HG03135 (cell line): ENCODE measurements around the gene F8.

Experiments
- ATAC-seq: cut with Tn5 transposase; IDR thresholded peaks from one replicate; pipeline ENCODE4 v1.9.1; 2021; ENCODE audit warnings: mild to moderate bottlenecking, moderate library complexity; ENCODE audit not compliant: unreplicated experiment

Gene F8

GRCh38 chrX:155022585-155022984 is at the start of gene F8:
F8 (minus strand) TSS chrX:155022723; CDS start chrX:155022552, 171 bp downstream.
- no peak for ATAC-seq

DNA sequence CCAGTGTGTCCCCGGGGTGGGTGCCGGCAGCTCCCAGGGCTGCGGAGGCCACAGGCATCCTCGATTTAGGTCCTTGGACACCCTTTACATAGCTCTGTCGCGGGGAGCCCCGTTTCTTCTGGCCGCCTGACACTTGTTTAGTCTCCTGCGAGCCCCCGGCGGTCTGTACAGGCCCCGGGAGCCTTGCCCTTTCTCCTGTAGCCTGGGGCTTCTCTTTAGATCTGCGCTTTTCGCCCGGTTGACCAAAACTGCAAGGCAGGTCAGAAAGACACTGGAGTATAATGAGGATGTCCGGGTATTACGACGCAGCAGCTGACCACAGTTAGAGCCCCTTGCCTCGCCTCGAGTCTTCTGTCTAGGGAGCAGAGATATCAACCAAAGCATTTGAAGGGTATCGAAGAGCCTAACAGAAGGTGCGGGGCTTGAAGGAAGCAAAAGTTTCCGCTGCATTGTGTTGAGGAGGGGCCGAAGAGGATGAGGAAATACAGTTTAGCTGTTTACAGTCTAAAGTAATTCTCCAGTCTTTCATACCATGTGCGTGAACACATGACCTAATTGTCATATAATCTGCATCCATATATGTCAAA is 49.3 kb upstream of the F8 start:
- ATAC-seq = peak; percentile 17

- ATAC-seq = peak; percentile 80
These were observed 48.6 kb upstream of the F8 start, which contains the start of the genes BRCC3, CMC4 and MTCP1 for GRCh38 chrX:155070975-155071693. BRCC3 (plus strand) TSS chrX:155071508; CDS start chrX:155071528, 20 bp downstream. CMC4 (minus strand) TSS chrX:155071136; CDS start chrX:155064023, 7,113 bp downstream. MTCP1 (minus strand) TSS chrX:155071136; CDS start chrX:155066010, 5,126 bp downstream.

- peak; percentile 26 for ATAC-seq
These were observed 48.1 kb upstream of the F8 start for GRCh38 chrX:155070663-155070974.

DNA sequence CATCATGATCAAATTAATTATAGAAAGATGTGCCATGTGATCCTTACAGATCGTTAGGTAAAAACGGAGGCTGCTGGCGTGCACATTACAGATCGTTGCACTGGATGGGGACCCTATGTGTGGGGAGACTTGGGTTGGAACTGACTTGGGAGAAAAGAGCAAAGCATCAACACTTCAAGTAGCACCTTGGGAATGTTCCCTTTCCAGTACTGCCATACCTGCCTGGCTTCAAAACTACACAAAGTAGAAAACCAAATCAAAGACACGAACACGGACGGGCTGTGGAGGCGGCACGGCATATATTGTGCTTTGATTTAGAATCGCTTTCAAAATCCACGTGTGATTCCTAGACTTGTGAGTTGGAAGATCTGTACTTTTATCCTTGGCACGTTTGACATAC is 47.5 kb upstream of the F8 start:
- no peak for ATAC-seq

DNA sequence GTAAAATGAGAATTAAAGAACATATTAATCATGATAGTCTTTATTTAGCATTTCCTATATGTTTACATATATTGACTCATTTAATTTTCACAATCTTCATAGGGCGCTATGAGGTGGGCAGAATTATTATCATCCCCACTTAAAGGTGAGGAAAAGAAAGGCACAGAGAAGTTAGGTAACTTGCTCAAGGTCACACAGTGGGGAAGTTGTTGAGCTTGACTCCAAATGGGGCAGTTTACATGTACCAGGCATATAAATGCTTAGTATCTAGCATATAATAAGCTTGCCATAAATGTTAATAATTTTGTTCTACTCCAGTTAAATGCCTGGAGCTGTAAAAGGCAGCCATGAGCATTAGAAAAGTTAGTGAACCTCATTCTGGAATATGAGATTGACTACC is 46.9 kb upstream of the F8 start:
- ATAC-seq = no peak

DNA sequence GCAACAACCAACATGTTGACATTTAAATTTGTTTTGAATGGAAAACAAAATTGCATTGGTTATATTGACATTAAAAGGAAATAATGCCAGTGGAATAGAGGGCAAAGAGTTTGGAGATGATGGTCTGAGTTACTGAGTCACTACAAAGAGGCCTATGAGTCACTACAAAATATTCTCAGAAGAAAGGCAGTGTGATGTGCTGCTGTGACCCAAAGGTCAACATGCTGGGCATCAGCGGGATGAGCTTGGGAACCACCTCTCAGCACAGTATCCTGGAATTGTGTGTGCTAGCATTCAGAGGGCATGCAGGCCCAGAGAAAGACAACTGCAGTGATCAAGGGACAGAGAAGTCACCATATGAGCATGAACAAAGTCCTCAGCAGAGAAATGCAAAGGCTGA is 45.6 kb upstream of the F8 start:
- ATAC-seq = no peak

- ATAC-seq = no peak
These were observed 42.7 kb upstream of the F8 start for GRCh38 chrX:155065035-155065734.

- ATAC-seq = no peak
These were observed 39.2 kb upstream of the F8 start for GRCh38 chrX:155061760-155062159.

- ATAC-seq = peak; percentile 78
These were observed 34.6 kb upstream of the F8 start for GRCh38 chrX:155056877-155057792.

DNA sequence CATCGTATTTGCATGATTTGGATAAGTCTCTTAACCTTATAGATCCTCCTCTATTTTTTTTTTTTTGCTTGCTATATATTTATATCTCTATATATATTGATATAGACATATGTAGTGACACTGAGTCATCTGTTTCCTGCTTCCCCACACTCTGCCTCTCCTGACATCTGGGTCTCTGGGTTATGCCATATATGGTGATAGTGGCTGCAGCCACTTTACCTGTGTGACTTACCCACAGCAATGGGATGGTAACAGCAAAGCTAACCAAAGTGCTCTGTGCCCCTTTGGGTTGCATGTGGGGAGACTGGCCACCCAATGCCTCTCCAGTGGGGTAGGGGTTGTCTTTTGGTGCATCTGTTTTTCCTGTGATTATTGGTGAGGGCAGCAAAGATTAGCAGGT is 33.9 kb upstream of the F8 start:
- ATAC-seq = no peak

DNA sequence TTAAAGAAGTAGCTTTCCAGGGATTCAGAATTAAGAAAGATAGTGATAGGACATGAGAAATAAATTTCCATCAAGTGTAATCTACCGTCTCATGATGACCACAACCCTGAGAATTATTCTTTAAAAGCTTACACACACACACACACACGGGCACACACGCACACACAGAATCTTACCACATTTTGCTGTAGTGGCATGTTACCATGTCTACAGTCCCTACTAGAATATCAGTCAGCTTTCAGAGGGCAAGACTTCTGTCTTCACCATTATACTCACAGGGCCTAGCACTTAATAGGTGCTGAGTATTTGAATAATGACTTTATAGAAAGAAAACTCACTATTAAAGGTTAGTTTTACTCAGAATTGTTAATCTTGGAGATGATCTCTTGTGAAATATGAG is 33.0 kb upstream of the F8 start:
- ATAC-seq = no peak

DNA sequence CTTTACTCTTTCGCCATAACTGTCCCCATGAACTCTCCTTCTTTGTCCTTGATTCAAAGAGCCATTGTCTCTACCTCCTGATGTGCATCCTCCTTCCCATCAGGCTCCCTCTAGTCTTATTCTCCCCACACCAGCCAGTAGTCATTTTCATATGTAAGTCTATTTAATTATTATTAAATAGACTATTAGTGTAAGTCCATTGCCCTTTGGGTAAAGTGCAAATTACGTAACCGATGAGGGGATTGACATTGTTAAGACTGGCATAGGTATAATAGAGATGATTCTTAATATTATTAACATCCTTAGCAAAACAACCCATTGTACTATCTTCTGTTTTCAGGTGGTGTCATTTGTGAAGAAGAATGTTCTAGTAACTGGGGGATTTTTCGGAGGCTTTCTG is 31.7 kb upstream of the F8 start:
- no peak for ATAC-seq

DNA sequence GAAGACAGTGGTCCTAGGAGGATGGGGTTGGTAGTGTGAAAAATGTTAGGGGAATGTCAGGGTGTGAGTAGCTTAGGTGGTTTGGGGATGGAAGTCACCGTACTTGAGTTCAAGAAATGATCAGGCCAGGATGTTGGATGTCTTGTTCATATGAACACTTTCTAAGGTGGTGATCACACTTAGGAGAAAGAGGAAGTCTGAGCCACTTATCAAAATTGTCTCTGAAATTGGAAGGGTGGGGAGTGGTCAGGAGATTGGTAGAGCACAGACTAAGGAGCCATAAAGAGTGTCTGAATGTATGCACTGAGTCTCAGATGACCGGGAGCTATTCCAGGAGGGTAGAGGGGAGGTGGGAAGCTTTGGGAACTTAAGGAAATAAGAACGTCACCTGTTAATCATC is 31.1 kb upstream of the F8 start:
- ATAC-seq = no peak

DNA sequence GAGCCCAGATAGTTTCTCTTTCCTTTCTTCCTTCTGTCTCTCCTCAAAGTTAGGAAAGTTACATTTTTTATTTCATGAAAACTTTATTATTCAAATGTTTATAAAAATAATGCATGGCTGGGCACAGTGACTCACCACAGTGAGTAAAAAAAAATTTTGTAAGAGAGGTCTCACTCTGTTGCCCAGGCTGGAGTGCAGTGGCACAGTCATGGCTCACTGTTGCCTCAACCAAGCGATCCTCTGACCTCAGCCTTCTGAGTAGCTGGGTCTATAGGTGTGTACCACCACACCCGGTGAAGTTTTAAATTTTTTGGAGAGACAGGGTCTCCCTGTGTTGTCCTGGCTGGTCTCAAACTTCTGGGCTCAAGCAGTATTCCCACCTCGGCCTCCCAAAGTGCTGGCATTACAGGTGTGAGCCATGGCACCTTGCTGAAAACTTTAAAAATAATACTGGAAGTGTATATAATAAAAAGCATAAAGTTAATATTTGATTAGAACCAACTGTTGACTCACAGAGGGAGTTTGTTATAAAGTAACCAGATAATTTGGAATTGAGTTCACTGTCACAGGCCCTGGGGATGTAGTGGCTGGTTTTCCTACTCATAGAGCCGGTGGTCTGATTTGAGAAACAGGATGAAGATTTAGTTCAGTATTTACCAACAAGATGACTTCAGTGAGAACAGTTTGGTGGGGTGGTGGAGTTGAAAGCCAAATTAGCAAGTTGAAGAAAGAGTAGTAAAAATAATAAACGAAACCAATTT is 30.4 kb upstream of the F8 start:
- no peak for ATAC-seq

GRCh38 chrX:155048977-155049619 is 26.6 kb upstream of the F8 start:
- ATAC-seq = no peak

- no peak for ATAC-seq
These were observed 24.4 kb upstream of the F8 start for GRCh38 chrX:155046811-155047528.

DNA sequence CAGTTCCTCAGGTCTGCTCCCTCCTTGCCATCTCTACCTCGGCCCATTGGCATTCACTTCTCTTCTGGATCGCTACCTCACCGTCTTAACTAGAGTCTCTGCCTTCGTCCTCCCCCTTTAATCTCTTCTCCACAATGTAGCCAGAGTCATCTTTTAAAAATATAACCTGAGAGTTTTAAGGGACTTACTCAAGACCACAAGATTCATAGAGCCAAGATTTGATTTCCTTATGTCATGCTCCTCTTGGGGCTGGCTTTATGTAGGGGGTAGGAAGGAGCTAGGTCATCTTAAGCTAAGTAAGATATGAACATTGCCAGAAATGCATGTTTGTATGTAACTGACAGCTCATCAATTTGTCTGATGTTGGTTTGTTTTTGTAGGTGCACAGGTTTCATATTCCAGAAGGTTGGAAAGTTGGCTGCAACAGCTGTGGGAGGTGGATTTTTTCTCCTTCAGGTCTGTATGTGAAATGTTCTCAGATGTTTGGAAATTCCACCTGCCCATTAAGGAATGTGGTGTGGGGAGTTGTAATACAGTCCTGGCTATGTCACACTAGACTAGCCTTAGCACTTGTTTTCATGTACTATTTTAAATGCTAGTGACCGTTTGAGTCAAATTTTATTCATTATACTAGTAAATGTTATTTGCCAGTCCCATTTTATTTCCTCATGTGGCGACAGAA is 23.7 kb upstream of the F8 start:
- no peak for ATAC-seq

- no peak for ATAC-seq
These were observed 13.2 kb upstream of the F8 start for GRCh38 chrX:155035688-155036087.
